K562 (cell line): Measurements from ENCODE around the gene UNC45A. TPM values are rescaled to one million over a fixed set of nuclear protein-coding genes. Genes with fewer than 3 reads are reported as not detected.
A peak's percentile ranks its signal among the peaks of the same experiment; 100 is the strongest.

Experiments
- ATAC-seq: fragments of 200-7000 bp; cut with Tn5 transposase; 3 replicates; pipeline ENCODE4 v1.9.1; 2020; ENCODE audit warnings: moderate library complexity
- BruUV-seq: library from RNA; stranded (reverse); fragments of 400-500 nt; replicated peaks from 2 replicates; lab custom pipeline; 2021; lab: Mats Ljungman, UMichigan
- CTCF ChIA-PET: fragments of 300-600 bp; formaldehyde crosslinking; extraction: SDS; loops from one replicate; lab custom pipeline; 2021; ENCODE audit warnings: low intra/inter-chr PET ratio; lab: Yijun Ruan, JAX
- POLR2A ChIA-PET: fragments of 300-600, 350-650 bp; sonication (Branson Sonifier 250); formaldehyde crosslinking; extraction: SDS; loops from one replicate; lab custom pipeline; 2021; ENCODE audit warnings: antibody characterized with exemption, inconsistent platforms; lab: Yijun Ruan, JAX
- DNase-seq, 4 experiments: peaks; one replicate each; pipeline versions ENCODE4 v3.0.0 to v3.0.0-alpha.2; 2011 to 2018; ENCODE audit warnings: low spot score in 3 of 4, mixed read lengths in 3 of 4; ENCODE audit errors: extremely low read depth in 1 of 4
- FAIRE-seq: peaks from 2 replicates; lab custom pipeline; 2011; peaks lifted over from hg19 to GRCh38; lab: Jason Lieb, UNC
- H2AFZ ChIP-seq: 2 replicates; pipeline ENCODE4 v1.6.0; 2011; ENCODE audit warnings: low read depth, low read length, control low read depth, inconsistent platforms
- H3K27ac ChIP-seq: fragments of 200-600 bp; 3 replicates; pipeline ENCODE4 v1.8.0; 2011; ENCODE audit warnings: low read depth, mild to moderate bottlenecking, control low read depth, inconsistent platforms, low read length, moderate library complexity, mixed read lengths; ENCODE audit errors: extremely low read depth
- H3K27me3 ChIP-seq, 2 experiments: fragments of 300-600 bp in 1 of 2; 2 replicates in 1 of 2; 3 replicates in 1 of 2; pipeline versions ENCODE4 v1.6.0 to v1.8.0; 2011; ENCODE audit warnings: inconsistent platforms in 2 of 2, low read length in 2 of 2, mild to moderate bottlenecking in 1 of 2, mixed read lengths in 1 of 2, moderate library complexity in 1 of 2; ENCODE audit not compliant: control insufficient read depth in 2 of 2, insufficient read depth in 2 of 2
- H3K36me3 ChIP-seq: fragments of 300-600 bp; 3 replicates; pipeline ENCODE4 v1.8.0; 2011; ENCODE audit warnings: mild to moderate bottlenecking, low read length, inconsistent platforms; ENCODE audit not compliant: control insufficient read depth, insufficient read depth
- H3K4me1 ChIP-seq, 2 experiments: fragments of 200-600 bp in 1 of 2; replicated peaks in 1 of 2; 2 replicates in 1 of 2; 3 replicates in 1 of 2; pipeline versions ENCODE4 v1.5.1 to v1.8.0; 2011; ENCODE audit warnings: inconsistent platforms in 2 of 2, low read length in 2 of 2, mild to moderate bottlenecking in 1 of 2, mixed read lengths in 1 of 2, moderate library complexity in 1 of 2; ENCODE audit not compliant: control insufficient read depth in 2 of 2, insufficient read depth in 2 of 2
- H3K4me2 ChIP-seq: 2 replicates; pipeline ENCODE4 v1.6.1; 2011; ENCODE audit warnings: low read length, control low read depth, inconsistent platforms, mixed read lengths; ENCODE audit not compliant: insufficient read depth
- H3K4me3 ChIP-seq: fragments of 200-600 bp; sonication (generic), shearing (Covaris generic); 2 replicates; pipeline ENCODE4 v1.5.1; 2016; ENCODE audit warnings: control low read depth, inconsistent platforms
- H3K79me2 ChIP-seq: fragments of 200-600 bp; 3 replicates; pipeline ENCODE4 v1.8.0; 2011; ENCODE audit warnings: low read length, inconsistent platforms; ENCODE audit not compliant: control insufficient read depth, insufficient read depth
- H3K9ac ChIP-seq, 2 experiments: 2 replicates each; pipeline versions ENCODE4 v1.6.0 to v1.6.1; 2011; ENCODE audit warnings: low read depth in 2 of 2, low read length in 2 of 2, control low read depth in 1 of 2, inconsistent platforms in 1 of 2, mild to moderate bottlenecking in 1 of 2, mixed read lengths in 1 of 2; ENCODE audit not compliant: insufficient read depth in 1 of 2
- H3K9me1 ChIP-seq: one replicate; pipeline ENCODE4 v1.6.0; 2011; ENCODE audit warnings: inconsistent platforms, mild to moderate bottlenecking, low read length, moderate library complexity; ENCODE audit not compliant: control insufficient read depth, insufficient read depth
- H3K9me3 ChIP-seq: replicated peaks from 2 replicates; pipeline ENCODE4 v1.5.1; 2011; ENCODE audit warnings: low read depth, low read length, inconsistent platforms; ENCODE audit not compliant: control insufficient read depth, insufficient read depth
- H4K20me1 ChIP-seq: replicated peaks from 2 replicates; pipeline ENCODE4 v1.6.1; 2011; ENCODE audit warnings: low read length, inconsistent platforms, mixed read lengths; ENCODE audit not compliant: control insufficient read depth, insufficient read depth
- E2F1 ChIP-seq: sonication (generic); formaldehyde crosslinking; IDR thresholded peaks from 2 replicates; pipeline ENCODE4 v1.8.1; 2023; ENCODE audit warnings: mild to moderate bottlenecking, missing genetic modification reagents, moderate library complexity
- GABPA ChIP-seq: fragments of 200-800 bp; sonication (Bioruptor generic); conservative IDR thresholded peaks from 2 replicates; pipeline ENCODE4 v1.6.1; 2016; ENCODE audit warnings: low read depth, missing genetic modification characterization, missing compliant biosample characterization
- POLR2A ChIP-seq: fragments of 450-650 bp; conservative IDR thresholded peaks from 2 replicates; pipeline ENCODE4 v1.6.1; 2016
- POLR2G ChIP-seq: fragments of 200-400 bp; formaldehyde crosslinking; IDR thresholded peaks from 2 replicates; pipeline ENCODE4 v1.6.1; 2017; ENCODE audit warnings: low read depth, mild to moderate bottlenecking, antibody characterized with exemption, low read length, moderate library complexity
- RBFOX2 ChIP-seq: fragments of 200-400 bp; formaldehyde crosslinking; IDR thresholded peaks from 2 replicates; pipeline ENCODE4 v1.6.1; 2017; ENCODE audit warnings: low read depth, mild to moderate bottlenecking, low read length, moderate library complexity
- WGBS: fragments of 100-300 bp; shearing (Covaris generic); methylation state at CpG from one replicate; pipeline ENCODE4 v1.1.6; 2016; ENCODE audit warnings: low coverage, mixed read lengths; ENCODE audit not compliant: insufficient coverage; ENCODE audit errors: missing lambda C conversion rate; 5-methylcytosine and 5-hydroxymethylcytosine counted together
- in situ Hi-C: fragments of 300-500 bp; cut with MboI; formaldehyde crosslinking; loops from 4 replicates; pipeline ENCODE4 v1.15.0; 2018; ENCODE audit warnings: inconsistent platforms, mixed read lengths
- intact Hi-C: fragments of 100-400 bp; cut with micrococcal nuclease; formaldehyde crosslinking; loops from 2 replicates; pipeline ENCODE4 v1.14.2; 2022
- polyA plus RNA-seq, 8 experiments: library from polyadenylated mRNA; depleted of rRNA in 4 of 8; stranded (reverse) in 5 of 8; unstranded in 3 of 8; fragments of >200 nt; fragmentation: Nextera tagmentation in 2 of 8; fragmentation: Illumina TruSeq in 1 of 8; extraction: Ambion mirVana in 2 of 8; extraction: Trizol in 1 of 8; gene quantifications; 2 replicates each; pipeline versions ENCODE4 v1.2.1 to v1.2.3, GENCODE V29; 2011 to 2014; ENCODE audit warnings: inconsistent platforms in 1 of 8, missing spikeins in 1 of 8
- total RNA-seq, 7 experiments: library from RNA; depleted of rRNA in 6 of 7; stranded (reverse); fragments of >200 nt in 6 of 7; fragmentation: Illumina TruSeq in 2 of 7; extraction: Trizol in 2 of 7; gene quantifications; 2 replicates each; pipeline versions ENCODE4 v1.2.1 to v1.2.3, GENCODE V29; 2011 to 2021; ENCODE audit warnings: low replicate concordance in 1 of 7

Gene UNC45A
- total and polyA plus RNA-seq, 9 of the 15 experiments (the other 6 are each of a cell fraction or from before 2014, with no cell fraction given), result 22.4 to 79.3 (median 43.7) TPM

GRCh38 chr15:90918034-90918788 lies 16.9 kb upstream of the UNC45A start:
- no peaks in the 10 kb centered on the region for H3K9me1 ChIP-seq
- H3K4me2 ChIP-seq, result no peak overlapping the region
- H3K9me3 ChIP-seq, result no peaks in the 10 kb centered on the region
- H3K27me3 ChIP-seq, result no peaks in the 10 kb centered on the region
- no peak overlapping the region for H2AFZ ChIP-seq
- 0 out of 4 replicates have a peak overlapping the region, but pooled peaks of 1 of the 2 experiments have one; percentile 38 for H3K9ac ChIP-seq
- H3K27ac ChIP-seq, result no peak overlapping the region
- TF ChIP-seq RBFOX2 (peak; percentile 36; the same call in 1 of the 2 replicates), GABPA (tag) (no peak), POLR2G (0 out of 2 replicates have a peak, but pooled peaks have one; percentile 17), E2F1 (CRISPR knock-in tag) (no peak), POLR2A (0 out of 2 replicates have a peak, but pooled peaks have one; percentile 3)
- ChIA-PET CTCF (interaction anchor here (0.7 kb wide), 1 partner anchor 306 kb away, joined by 3 read pairs; no protein-coding TSS in a partner anchor), POLR2A (interaction anchor here (1.1 to 2.0 kb wide), 6 partner anchors 9 to 15 kb away, joined by 3 to 20 read pairs (median 6); partner anchors contain the start of genes HDDC3 and MAN2A2)
- peaks cover 27 to 30% of the 10 kb centered on the region in 2 experiments for H3K4me1 ChIP-seq
- DNase-seq (no peak), FAIRE-seq (no peak), ATAC-seq (no peak)
- WGBS, result 98% methylated on average over 23 of the region's 23 CpGs
- H3K4me3 ChIP-seq, result no peak overlapping the region
- H3K36me3 ChIP-seq, result peaks cover 92% of the 10 kb centered on the region
- BruUV-seq, result no TSS peak
- intact Hi-C loops (no loop called here), in situ Hi-C loops (no loop called here)
- no peaks in the 10 kb centered on the region for H4K20me1 ChIP-seq
- H3K79me2 ChIP-seq, result peaks cover 6% of the 10 kb centered on the region; the same call in 2 of the 3 replicates
